Stimulated activated CD4-positive, alpha-beta T cell treated with anti-CD3 and anti-CD28 coated beads, TNF-alpha, amount 100 ng/mL, for 1 hour (primary cell): Measurements from ENCODE around the gene MSANTD7.
"Not testable (repeated sequence)": the region's sequence is repeated elsewhere in the genome, so short reads cannot be mapped to it uniquely, and the experiment has no call there.

Experiments used
- DNase-seq, 3 donors: peaks; one replicate each; pipeline ENCODE4 v3.0.0-alpha.2; 2020; ENCODE audit warnings: low read depth in 3 of 3, low spot score in 1 of 3

MSANTD7 gene, protein sequence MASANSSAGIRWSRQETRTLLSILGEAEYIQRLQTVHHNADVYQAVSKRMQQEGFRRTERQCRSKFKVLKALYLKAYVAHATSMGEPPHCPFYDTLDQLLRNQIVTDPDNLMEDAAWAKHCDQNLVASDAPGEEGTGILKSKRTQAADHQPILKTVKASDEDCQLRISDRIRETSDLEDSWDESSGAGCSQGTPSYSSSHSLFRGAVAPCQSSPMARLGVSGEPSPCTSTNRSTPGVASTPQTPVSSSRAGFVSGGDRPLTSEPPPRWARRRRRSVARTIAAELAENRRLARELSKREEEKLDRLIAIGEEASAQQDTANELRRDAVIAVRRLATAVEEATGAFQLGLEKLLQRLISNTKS

GRCh38 chr10:14837757-14838581, at the start of gene MSANTD7, which contains the start of the genes CDNF and HSPA14:
Gene MSANTD7 (plus strand): TSS chr10:14838306. CDS start chr10:14842285, 3,979 bp downstream.
Gene CDNF (minus strand): TSS chr10:14838037. CDS start chr10:14837946, 91 bp downstream.
Gene HSPA14 (plus strand): TSS chr10:14838306. CDS start chr10:14838403, 97 bp downstream.
- peak; percentile 97 to 98 (median 98) for DNase-seq

DNA sequence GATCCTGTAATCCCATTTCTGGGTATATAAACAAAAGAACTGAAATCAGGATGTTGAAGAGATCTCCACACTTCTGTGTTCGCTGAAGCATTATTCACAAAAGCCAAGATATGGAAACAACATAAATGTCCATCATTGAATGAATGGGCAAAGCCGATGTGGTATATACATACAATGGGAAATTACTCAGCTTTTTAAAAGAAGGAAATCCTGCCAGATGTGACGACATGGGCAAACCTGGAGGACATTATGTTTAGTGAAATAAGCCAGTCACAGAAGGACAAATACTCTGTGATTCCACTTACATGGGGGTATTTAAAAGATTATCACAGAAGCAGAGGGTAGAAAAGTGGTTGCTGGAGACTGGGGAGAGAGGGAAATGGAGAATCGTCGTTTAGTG, 39.5 kb upstream of the MSANTD7 start:
- no peak for DNase-seq

- DNase-seq: no peak
Observed at GRCh38 chr10:14800397-14800796, 37.7 kb upstream of the MSANTD7 start.

DNA sequence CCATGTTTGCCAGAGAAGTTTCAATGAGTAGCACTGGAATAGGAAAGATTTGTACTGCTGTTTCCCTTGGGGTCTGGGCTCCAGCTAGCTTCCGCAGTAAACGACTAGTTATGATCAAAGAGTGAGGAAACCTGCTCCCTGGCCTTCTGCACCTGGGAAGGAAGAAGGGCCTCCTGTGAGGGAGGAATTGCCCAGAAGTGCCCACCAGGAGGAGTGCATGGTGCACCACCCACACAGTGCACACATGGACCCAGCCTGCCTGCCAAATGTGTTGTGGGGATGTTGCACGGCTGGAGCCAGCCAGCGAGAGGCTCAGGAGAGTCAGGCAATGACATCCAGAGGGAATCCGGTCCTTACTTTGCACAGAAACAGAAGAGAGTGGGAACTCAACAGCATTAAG, 36.4 kb upstream of the MSANTD7 start:
- no peak for DNase-seq

DNA sequence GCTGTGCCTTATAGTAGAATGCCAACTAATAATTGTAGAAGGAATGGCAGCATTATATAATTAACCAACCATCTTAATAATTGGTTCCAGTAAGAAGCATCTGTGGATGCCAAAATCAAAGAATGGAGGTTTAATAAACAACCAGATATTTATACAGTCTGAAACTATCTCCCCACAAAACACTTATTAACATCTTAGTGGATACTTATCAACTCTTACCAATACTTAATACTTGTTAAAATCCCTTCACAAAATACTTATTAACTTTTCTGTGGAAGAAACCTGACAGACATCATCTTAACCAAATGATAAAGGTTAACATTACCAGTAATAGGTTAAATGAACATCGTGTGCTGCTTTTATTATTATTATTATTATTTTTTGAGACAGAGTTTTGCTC, 34.3 kb upstream of the MSANTD7 start:
- no peak for DNase-seq

GRCh38 chr10:14806318-14806717, 31.8 kb upstream of the MSANTD7 start:
- DNase-seq: no peak

- no peak for DNase-seq
Observed at GRCh38 chr10:14810969-14811953, 26.8 kb upstream of the MSANTD7 start.

GRCh38 chr10:14812271-14812670, 25.8 kb upstream of the MSANTD7 start:
- no peak for DNase-seq

DNA sequence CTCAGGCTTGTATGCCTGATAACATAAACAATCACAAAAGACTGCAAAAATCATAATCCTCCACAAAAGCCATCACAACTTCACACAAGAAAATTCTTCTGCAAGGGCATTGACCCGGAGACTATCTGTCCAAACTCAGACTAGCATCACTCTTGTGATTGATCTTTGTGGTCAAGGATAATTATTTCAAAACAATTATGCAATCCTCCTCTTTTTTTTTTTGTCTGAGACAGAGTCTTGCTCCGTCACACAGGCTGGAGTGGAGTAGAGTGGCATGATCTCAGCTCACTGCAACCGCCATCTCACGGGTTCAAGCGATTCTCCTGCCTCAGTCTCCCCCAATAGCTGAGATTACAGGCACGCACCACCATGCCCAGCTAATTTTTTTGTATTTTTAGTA, 22.4 kb upstream of the MSANTD7 start:
- DNase-seq: no peak

DNA sequence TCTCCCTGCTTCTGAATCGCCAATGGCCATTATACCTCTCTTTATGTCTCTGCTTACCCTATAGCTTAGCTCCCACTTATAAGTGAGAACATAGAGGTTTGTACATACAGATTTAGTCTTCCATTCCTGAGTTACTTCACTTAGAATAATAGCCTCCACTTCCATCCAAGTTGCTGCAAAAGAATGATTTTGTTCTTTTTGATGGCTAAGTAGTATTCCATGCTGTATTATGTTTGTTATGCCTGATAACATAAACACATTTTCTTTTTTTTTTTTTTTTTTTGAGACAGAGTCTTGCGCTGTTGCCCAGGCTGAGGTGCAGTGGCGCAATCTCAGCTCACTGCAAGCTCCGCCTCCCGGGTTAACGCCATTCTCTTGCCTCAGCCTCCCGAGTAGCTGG, 21.4 kb upstream of the MSANTD7 start:
- DNase-seq: not testable (repeated sequence)

GRCh38 chr10:14820010-14820774, 17.9 kb upstream of the MSANTD7 start:
- DNase-seq: no peak

GRCh38 chr10:14820775-14821154, 17.3 kb upstream of the MSANTD7 start:
- no peak for DNase-seq

DNA sequence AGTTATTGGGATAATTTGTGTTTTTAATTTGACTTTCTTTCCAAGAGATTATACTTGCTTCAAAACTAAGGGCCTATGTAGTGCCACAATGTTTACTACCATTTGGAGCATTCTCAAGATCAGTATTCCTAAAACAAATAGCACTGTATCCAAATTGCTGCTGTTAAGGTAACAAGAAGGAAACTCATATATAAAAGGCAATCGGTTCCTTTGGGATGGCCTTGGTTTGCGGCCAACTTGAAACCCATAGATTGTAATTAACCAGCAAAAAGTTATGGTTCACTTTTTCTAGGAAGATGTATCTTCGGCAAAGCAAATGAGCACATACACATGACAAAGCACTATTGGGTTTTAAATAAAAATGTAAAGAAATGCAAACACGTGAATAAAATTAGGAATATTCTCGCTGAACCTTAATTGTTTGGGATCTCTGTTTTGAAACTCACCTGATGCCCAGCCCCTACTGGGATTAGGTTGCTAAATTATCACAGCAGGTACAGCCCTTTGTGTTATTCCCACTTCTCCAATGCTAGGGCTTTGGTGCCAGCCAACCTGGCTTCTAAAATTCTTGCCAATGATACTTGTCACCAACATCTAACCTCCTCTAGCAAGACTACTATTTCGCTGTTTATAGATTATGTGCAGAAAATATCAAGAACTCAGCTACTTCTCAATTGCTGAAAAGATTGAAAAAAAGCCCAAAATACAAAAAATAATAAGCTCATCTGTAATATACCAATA, 16.3 kb upstream of the MSANTD7 start:
- DNase-seq: no peak

DNA sequence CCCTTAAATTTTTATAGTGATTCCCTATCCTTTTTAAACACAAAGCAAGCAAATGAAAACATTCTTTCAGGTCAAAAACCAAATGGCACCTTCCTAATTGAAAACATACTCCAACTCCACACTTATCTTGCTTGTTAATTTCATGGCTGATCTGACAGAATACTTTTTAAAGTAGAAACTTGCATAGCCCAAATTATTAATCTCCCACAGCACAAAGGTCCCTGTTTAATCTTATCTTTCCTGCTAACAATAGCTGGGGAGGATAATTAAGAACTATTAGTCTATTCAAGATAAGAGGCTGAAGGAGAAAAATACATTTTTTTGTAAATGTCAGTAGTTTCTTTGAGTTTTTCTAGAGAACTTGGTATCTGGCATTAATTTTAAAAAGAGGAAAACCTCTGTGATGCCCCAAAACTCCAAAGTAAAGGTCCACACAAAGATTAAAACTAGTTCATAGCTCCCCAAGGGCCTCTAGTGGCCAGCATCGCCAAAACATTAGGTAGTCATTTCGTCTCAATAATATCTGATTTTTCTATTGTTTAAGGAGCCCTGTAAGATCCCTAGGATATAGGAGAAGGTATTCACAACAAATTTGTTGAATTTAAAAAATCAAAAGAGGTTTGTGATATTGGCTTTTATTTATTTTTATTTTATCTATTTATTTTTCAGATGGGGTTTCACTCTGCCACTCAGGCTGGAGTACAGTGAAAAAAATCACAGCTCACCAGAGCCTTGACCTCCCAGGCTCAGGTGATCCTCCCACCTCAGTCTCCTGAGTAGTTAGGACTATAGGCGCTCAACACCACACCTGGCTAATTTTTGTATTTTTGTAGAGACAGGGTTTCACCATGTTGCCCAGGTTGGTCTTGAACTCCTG, 15.0 kb upstream of the MSANTD7 start:
- DNase-seq: no peak

GRCh38 chr10:14823966-14824365, 14.1 kb upstream of the MSANTD7 start:
- DNase-seq: no peak

- DNase-seq: no peak
Observed at GRCh38 chr10:14826076-14826829, 11.9 kb upstream of the MSANTD7 start.

GRCh38 chr10:14833106-14833505, 5.0 kb upstream of the MSANTD7 start:
- no peak for DNase-seq

- DNase-seq: no peak
Observed at GRCh38 chr10:14836208-14836607, 1.9 kb upstream of the MSANTD7 start.
